CD14-positive monocyte (primary cell): ENCODE data around the gene PRR33. TPM values are rescaled to one million over a fixed set of nuclear protein-coding genes. Genes with fewer than 3 reads are reported as not detected.

Experiments
- DNase-seq, 3 donors: peaks; one replicate each; pipeline ENCODE4 v3.0.0-alpha.2; 2011 to 2022
- H2AFZ ChIP-seq: 2 replicates; pipeline ENCODE4 v1.6.0; 2012; ENCODE audit warnings: mild to moderate bottlenecking, low read depth, low read length, inconsistent platforms; ENCODE audit not compliant: insufficient read depth, poor library complexity, severe bottlenecking
- H3K27ac ChIP-seq, 2 donors: 1 replicate in 1 of 2; 2 replicates in 1 of 2; pipeline ENCODE4 v1.5.1; 2012 to 2013; ENCODE audit warnings: low read length in 2 of 2, control low read depth in 1 of 2, inconsistent platforms in 1 of 2, low read depth in 1 of 2, mild to moderate bottlenecking in 1 of 2
- H3K27me3 ChIP-seq, 2 donors: one replicate each; pipeline versions ENCODE4 v1.6.0 to v1.6.1; 2011 to 2013; ENCODE audit warnings: low read length in 2 of 2; ENCODE audit not compliant: control insufficient read depth in 2 of 2, insufficient read depth in 2 of 2
- H3K36me3 ChIP-seq, 2 donors: replicated peaks in 1 of 2; 1 replicate in 1 of 2; 2 replicates in 1 of 2; pipeline versions ENCODE4 v1.5.1 to v1.6.1; 2012 to 2013; ENCODE audit warnings: low read length in 2 of 2, control low read depth in 1 of 2, inconsistent platforms in 1 of 2, mild to moderate bottlenecking in 1 of 2; ENCODE audit not compliant: insufficient read depth in 2 of 2, control insufficient read depth in 1 of 2
- H3K4me1 ChIP-seq, 2 donors: 1 replicate in 1 of 2; 2 replicates in 1 of 2; pipeline versions ENCODE4 v1.5.1 to v1.6.1; 2012 to 2013; ENCODE audit warnings: low read length in 2 of 2, control low read depth in 1 of 2, inconsistent platforms in 1 of 2, mild to moderate bottlenecking in 1 of 2, moderate library complexity in 1 of 2; ENCODE audit not compliant: insufficient read depth in 2 of 2, control insufficient read depth in 1 of 2
- H3K4me2 ChIP-seq: replicated peaks from 2 replicates; pipeline ENCODE3; 2012; ENCODE audit warnings: low read length, moderate library complexity, mild to moderate bottlenecking; ENCODE audit not compliant: poor library complexity, severe bottlenecking; ENCODE audit errors: extremely low read depth
- H3K4me3 ChIP-seq, 3 experiments: fragments of 200-600 bp in 1 of 3; sonication (generic) in 1 of 3; replicated peaks in 1 of 3; 1 replicate in 2 of 3; 2 replicates in 1 of 3; pipeline ENCODE4 v1.5.1; 2011 to 2013; ENCODE audit warnings: low read length in 3 of 3, mild to moderate bottlenecking in 3 of 3, control low read depth in 2 of 3, low read depth in 2 of 3, inconsistent platforms in 1 of 3, moderate library complexity in 1 of 3
- H3K79me2 ChIP-seq: 2 replicates; pipeline ENCODE4 v1.6.0; 2012; ENCODE audit warnings: mild to moderate bottlenecking, control low read depth, inconsistent platforms, low read length, moderate library complexity; ENCODE audit not compliant: insufficient read depth
- H3K9ac ChIP-seq: 2 replicates; pipeline ENCODE4 v1.6.0; 2017; ENCODE audit warnings: low read length, mild to moderate bottlenecking; ENCODE audit not compliant: insufficient read depth, poor library complexity, severe bottlenecking
- H3K9me3 ChIP-seq, 2 donors: replicated peaks in 1 of 2; 1 replicate in 1 of 2; 2 replicates in 1 of 2; pipeline versions ENCODE4 v1.5.1 to v1.6.1; 2012 to 2013; ENCODE audit warnings: low read length in 2 of 2, control low read depth in 1 of 2; ENCODE audit not compliant: control insufficient read depth in 1 of 2, insufficient read depth in 1 of 2
- H4K20me1 ChIP-seq: 2 replicates; pipeline ENCODE4 v1.6.0; 2012; ENCODE audit warnings: mild to moderate bottlenecking, low read length, control low read depth, moderate library complexity; ENCODE audit not compliant: insufficient read depth
- H3K27ac Mint-ChIP-seq, 7 donors: one replicate each; pipeline ENCODE4 v1.8.0; 2020; ENCODE audit warnings: mild to moderate bottlenecking in 7 of 7, mixed read lengths in 7 of 7, moderate library complexity in 6 of 7, inconsistent platforms in 2 of 7
- H3K27me3 Mint-ChIP-seq, 3 donors: one replicate each; pipeline ENCODE4 v1.8.0; 2021 to 2022; ENCODE audit warnings: low read depth in 3 of 3, mild to moderate bottlenecking in 3 of 3, mixed read lengths in 3 of 3, moderate library complexity in 3 of 3, inconsistent platforms in 1 of 3
- H3K36me3 Mint-ChIP-seq, 2 donors: one replicate each; pipeline ENCODE4 v1.8.0; 2020; ENCODE audit warnings: mixed read lengths in 2 of 2, inconsistent platforms in 1 of 2, mild to moderate bottlenecking in 1 of 2
- H3K4me1 Mint-ChIP-seq: one replicate; pipeline ENCODE4 v1.8.0; 2020; ENCODE audit warnings: mild to moderate bottlenecking, mixed read lengths
- H3K4me3 Mint-ChIP-seq, 2 donors: one replicate each; pipeline ENCODE4 v1.8.0; 2020; ENCODE audit warnings: mild to moderate bottlenecking in 2 of 2, mixed read lengths in 2 of 2, moderate library complexity in 1 of 2
- H3K9me3 Mint-ChIP-seq, 7 donors: one replicate each; pipeline ENCODE4 v1.8.0; 2020 to 2022; ENCODE audit warnings: mixed read lengths in 7 of 7, mild to moderate bottlenecking in 6 of 7, moderate library complexity in 6 of 7, inconsistent platforms in 2 of 7
- WGBS: methylation state at CpG from one replicate; pipeline ENCODE4 v1.1.5; 2013; ENCODE audit warnings: missing lambda C conversion rate; ENCODE audit not compliant: insufficient coverage; 5-methylcytosine and 5-hydroxymethylcytosine counted together
- intact Hi-C, 2 donors: fragments of 100-400 bp; cut with micrococcal nuclease; formaldehyde crosslinking; loops; one replicate each; pipeline versions ENCODE4 v1.15.0 to v1.15.1; 2023
- polyA plus RNA-seq, 3 donors: library from polyadenylated mRNA; depleted of rRNA in 1 of 3; unstranded in 2 of 3; stranded (reverse) in 1 of 3; fragments of 300-500 nt in 2 of 3; fragments of >200 nt in 1 of 3; fragmentation: Illumina TruSeq in 2 of 3; gene quantifications; 1 replicate in 2 of 3; 2 replicates in 1 of 3; pipeline ENCODE4 v1.2.3, GENCODE V29; 2012 to 2021
- TF ChIP-seq, protein P1 (sequence below): fragments of 200-600 bp; IDR thresholded peaks from one replicate; pipeline ENCODE4 v1.8.0; 2022; ENCODE audit warnings: antibody characterized with exemption, mild to moderate bottlenecking

Gene PRR33
- polyA plus RNA-seq, 3 donors: not detected

DNA sequence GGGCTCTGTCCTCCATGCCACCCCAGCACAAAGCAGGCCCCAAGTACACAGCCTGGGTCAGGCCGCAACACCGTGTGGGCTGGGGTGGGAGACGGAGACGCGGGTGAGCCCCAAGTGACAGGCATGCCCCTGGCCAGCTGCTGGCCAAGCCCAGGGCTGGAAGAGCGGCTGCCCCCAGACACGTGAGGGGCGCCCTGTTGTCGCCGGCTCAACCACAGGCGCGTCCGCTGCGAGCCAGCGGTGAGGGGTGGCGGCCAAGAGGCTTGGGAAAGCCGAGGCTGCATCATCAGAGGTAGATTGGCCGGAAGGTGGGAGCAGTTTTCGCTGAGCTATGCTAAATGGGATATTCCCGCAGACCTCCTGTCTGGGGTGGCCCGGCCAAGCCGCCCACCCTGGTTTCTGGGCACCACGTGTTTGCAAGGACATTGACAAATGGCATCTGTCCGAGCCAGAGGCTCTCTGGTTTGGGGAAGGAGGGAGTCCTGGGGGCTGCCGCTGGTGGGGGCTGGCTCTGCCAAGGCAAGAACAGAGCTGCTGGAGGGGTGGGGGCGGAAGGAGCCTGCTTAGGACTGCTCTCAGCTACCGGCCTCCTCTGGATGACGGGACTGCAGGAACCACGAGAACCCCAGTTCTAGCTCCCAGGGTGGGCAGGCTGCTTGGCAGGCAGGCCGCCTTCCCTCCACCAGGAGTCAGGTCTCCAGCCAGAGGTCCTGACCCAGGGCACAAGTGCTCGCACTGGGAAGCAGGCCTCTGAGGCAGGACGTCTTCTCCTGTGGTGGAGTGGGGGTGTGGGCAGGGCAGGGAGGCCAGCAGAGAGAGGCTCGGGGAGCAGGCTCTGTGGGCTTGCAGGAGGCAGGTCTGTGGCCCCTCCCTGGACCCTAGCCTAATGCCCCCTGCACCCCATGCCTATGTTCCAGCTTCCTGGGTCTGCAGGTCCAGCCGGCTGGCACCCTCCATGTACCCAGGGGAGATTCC, 552 bp downstream of the PRR33 start:
- H3K27me3 ChIP-seq: peaks cover 0 to 26% of the 10 kb centered on the region in 2 donors
- H3K36me3 Mint-ChIP-seq: peaks cover 3% of the 10 kb centered on the region in 2 donors
- peaks cover 18 to 52% (median 27%) of the 10 kb centered on the region in 3 donors for H3K27me3 Mint-ChIP-seq
- H3K4me1 ChIP-seq: peaks cover 36 to 44% of the 10 kb centered on the region in 2 donors
- H3K4me2 ChIP-seq: no peak overlapping the region
- no peak overlapping the region for H2AFZ ChIP-seq
- intact Hi-C loops: loop anchor here in 1 of 2 donors (5.0 kb wide), 1 partner anchor 261 kb away; no protein-coding TSS in a partner anchor
- 4% methylated on average over 31 of the region's 34 CpGs for WGBS
- H3K9me3 ChIP-seq: no peaks in the 10 kb centered on the region
- H4K20me1 ChIP-seq: peaks cover 78% of the 10 kb centered on the region
- H3K4me3 Mint-ChIP-seq: peak overlapping the region; percentile 39 to 50
- TF ChIP-seq, protein P1, sequence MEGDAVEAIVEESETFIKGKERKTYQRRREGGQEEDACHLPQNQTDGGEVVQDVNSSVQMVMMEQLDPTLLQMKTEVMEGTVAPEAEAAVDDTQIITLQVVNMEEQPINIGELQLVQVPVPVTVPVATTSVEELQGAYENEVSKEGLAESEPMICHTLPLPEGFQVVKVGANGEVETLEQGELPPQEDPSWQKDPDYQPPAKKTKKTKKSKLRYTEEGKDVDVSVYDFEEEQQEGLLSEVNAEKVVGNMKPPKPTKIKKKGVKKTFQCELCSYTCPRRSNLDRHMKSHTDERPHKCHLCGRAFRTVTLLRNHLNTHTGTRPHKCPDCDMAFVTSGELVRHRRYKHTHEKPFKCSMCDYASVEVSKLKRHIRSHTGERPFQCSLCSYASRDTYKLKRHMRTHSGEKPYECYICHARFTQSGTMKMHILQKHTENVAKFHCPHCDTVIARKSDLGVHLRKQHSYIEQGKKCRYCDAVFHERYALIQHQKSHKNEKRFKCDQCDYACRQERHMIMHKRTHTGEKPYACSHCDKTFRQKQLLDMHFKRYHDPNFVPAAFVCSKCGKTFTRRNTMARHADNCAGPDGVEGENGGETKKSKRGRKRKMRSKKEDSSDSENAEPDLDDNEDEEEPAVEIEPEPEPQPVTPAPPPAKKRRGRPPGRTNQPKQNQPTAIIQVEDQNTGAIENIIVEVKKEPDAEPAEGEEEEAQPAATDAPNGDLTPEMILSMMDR: no peak
- DNase-seq: peak in 2 of 3 donors; percentile 28 to 29
- H3K4me1 Mint-ChIP-seq: peaks cover 19% of the 10 kb centered on the region
- no peaks in the 10 kb centered on the region for H3K79me2 ChIP-seq
- H3K9me3 Mint-ChIP-seq: peaks cover 0 to 23% (median 7%) of the 10 kb centered on the region in 7 donors
- H3K36me3 ChIP-seq: peaks cover 35 to 36% of the 10 kb centered on the region in 2 donors
- H3K27ac Mint-ChIP-seq: peak overlapping the region in 1 of 7 donors; percentile 68
- H3K27ac ChIP-seq: no peak overlapping the region
- no peak overlapping the region for H3K4me3 ChIP-seq
- H3K9ac ChIP-seq: no peak overlapping the region
